ENCODE results near the gene CCDC47.

CCDC47 gene

GRCh38 chr17:63701868-63702720 lies 71.3 kb downstream of the CCDC47 start:
- DNase-seq (ENCODE audit: extremely low read depth, low read depth) = no peak
- TF ChIP-seq, protein P1, sequence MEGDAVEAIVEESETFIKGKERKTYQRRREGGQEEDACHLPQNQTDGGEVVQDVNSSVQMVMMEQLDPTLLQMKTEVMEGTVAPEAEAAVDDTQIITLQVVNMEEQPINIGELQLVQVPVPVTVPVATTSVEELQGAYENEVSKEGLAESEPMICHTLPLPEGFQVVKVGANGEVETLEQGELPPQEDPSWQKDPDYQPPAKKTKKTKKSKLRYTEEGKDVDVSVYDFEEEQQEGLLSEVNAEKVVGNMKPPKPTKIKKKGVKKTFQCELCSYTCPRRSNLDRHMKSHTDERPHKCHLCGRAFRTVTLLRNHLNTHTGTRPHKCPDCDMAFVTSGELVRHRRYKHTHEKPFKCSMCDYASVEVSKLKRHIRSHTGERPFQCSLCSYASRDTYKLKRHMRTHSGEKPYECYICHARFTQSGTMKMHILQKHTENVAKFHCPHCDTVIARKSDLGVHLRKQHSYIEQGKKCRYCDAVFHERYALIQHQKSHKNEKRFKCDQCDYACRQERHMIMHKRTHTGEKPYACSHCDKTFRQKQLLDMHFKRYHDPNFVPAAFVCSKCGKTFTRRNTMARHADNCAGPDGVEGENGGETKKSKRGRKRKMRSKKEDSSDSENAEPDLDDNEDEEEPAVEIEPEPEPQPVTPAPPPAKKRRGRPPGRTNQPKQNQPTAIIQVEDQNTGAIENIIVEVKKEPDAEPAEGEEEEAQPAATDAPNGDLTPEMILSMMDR (IDR thresholded peaks at IDR 0.05; ENCODE audit: low read depth, low read length) = no peak

GRCh38 chr17:63701456-63701820 lies 72.0 kb downstream of the CCDC47 start:
- no peak for DNase-seq (ENCODE audit: extremely low read depth, low read depth)
- TF ChIP-seq, protein P1 (IDR thresholded peaks at IDR 0.05; ENCODE audit: low read depth, low read length) = no peak

DNA sequence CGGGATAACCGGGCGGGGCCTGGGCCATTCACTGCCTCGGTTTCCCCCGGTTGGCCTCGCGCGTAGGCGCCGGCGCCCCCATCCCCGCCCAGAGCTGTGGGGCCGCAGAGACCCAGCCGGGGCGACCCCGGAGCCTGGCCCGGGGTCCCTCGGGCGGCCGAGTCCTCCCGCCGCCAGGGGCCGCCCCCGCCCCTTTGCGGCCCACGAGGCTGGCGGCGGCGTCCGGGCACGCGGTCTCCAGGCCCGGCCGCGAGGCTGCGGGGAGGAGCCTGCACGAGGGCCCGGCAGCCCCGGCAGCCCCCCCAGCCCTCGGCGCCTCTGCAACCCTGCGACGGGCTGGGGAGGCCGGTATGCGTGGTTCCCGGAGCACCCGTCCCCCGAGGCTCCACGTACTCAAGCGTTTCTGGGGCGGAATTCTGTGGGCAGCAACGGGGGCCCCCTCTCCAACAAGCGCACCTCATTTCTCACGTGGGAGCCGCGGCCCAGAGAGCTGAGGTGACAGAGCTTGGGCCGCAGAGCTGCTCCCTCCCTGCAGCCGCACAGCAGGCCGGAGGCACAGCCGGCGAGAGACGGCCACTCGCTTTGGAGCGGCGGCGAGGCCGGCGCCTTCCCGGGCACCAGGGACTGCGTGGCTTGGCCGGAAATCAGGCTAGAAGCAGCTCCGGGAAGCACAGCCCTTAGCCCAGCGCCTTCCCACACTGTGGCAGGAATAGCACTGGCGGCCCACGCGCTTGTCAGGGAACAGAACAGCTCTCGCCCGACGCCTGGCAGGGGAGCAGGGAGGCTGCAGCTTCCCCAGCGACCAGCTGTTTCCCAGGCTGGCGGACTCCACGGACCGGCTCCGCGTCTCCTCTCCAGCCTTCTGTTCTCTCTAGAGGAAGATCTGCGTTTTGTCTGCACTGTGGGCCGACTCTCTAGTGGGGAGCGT lies 72.6 kb downstream of the CCDC47 start:
- DNase-seq (ENCODE audit: extremely low read depth, low read depth) = no peak
- TF ChIP-seq, protein P1 (IDR thresholded peaks at IDR 0.05; ENCODE audit: low read depth, low read length) = no peak

DNA sequence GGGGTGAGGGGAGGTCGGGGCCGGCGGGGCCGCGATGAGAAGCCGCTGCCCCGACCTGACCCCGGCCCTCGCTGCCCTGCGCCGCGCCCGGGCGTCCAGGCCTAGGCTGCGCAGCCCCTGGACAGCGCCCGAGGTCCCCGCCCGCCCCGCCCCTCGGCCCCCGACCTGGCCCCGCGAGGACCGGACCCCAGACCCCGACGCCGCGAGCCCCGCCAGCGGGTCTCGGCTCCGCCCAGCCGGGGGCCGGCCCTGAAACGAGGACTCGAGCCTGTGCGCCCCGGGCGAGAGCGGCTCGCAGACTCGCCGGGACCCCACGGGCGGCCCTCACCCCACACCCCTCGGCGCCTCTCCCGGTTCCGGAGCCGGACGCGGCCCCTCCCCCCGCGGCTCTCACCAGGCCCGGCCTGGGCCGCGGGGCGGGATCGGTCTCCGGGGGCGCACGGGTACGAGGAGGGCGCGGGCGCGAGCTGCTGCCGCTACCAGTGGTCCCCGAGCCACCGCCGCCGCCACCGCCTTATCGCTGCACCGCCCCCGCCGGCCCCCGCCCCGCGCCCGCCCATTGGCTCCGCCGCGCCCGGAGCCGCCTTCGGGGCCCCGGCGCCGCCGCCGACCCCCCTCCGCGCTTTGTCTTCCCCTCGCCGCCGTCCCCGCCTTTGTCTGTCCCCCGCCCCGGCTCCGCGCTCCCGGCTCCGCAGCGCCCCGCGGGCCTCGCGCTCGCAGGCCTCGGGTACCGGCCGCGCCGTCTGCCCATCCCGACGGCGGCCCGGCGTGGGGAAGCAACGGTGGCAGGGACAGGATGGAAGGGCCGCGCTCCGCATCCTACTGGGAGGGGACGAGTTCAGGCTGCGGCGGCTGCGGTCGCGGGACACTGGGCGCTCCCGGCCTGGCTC lies 73.5 kb downstream of the CCDC47 start, which contains the start of gene LIMD2:
LIMD2 (minus strand) TSS at position 488 of the 890 bp plus-strand sequence. CDS start 827 bp downstream, outside the sequence.
- TF ChIP-seq, protein P1 (IDR thresholded peaks at IDR 0.05; ENCODE audit: low read depth, low read length) = no peak
- DNase-seq (ENCODE audit: extremely low read depth, low read depth) = no peak

DNA sequence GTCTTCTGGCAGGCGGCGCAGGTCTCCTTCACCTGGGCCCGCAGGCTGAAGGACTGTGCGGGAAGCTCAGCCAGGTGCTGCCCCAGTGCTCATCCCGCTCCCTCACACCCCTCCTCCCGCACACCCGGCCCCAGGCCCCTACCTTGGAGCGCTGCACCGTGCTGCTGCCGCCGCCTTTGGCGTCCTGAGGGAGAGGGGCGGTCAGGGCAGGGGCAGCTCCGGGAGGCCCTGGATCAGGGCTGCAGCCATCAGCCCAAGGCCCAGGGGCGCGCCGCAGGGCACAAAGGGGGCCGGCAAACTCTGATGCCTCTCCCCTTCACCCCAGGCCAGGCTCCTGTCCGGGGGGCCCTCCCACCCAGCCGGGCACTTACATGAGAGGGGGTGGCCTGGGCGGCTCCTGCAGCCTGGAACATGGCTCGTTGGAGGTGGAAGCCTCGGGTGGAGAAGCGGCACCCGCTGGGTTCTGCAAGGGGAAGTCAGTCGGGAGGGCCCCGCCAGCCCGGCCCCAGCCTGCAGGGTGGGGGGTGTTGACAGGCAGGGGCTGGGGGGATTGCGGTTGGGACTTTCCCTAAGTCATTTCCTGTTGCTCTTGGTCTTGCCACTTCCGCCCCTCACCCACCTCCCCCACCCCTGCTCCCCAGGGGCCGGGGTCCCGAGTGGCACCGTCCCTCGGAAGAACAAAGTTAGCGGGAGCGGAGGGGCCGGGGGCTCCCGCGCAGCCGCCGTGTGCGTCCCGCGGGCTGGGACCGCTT lies 74.3 kb downstream of the CCDC47 start:
- DNase-seq (ENCODE audit: extremely low read depth, low read depth) = no peak
- TF ChIP-seq, protein P1 (IDR thresholded peaks at IDR 0.05; ENCODE audit: low read depth, low read length) = no peak

GRCh38 chr17:63698381-63698885 lies 75.0 kb downstream of the CCDC47 start:
- TF ChIP-seq, protein P1 (IDR thresholded peaks at IDR 0.05; ENCODE audit: low read depth, low read length) = no peak
- DNase-seq (ENCODE audit: extremely low read depth, low read depth) = no peak

Data from AG09319 (cell line).